HepG2 (cell line): ENCODE data around the gene TTLL10. TPM values are rescaled to one million over a fixed set of nuclear protein-coding genes. Genes with fewer than 3 reads are reported as not detected.

Source experiments
- ADNP ChIP-seq: sonication (generic); formaldehyde crosslinking; IDR thresholded peaks from 2 replicates; pipeline ENCODE4 v1.4.0; 2020; ENCODE audit warnings: missing genetic modification reagents
- AFF4 ChIP-seq: sonication (generic); formaldehyde crosslinking; IDR thresholded peaks from 2 replicates; pipeline ENCODE4 v1.4.0; 2020; ENCODE audit warnings: missing genetic modification reagents
- HNRNPH1 ChIP-seq: fragments of 200-400 bp; formaldehyde crosslinking; optimal IDR thresholded peaks from 2 replicates; pipeline ENCODE3; 2017; ENCODE audit warnings: mild to moderate bottlenecking, low read depth, low read length
- MAZ ChIP-seq, 2 experiments: sonication (generic) in 1 of 2; formaldehyde crosslinking in 1 of 2; IDR thresholded peaks; 2 replicates each; pipeline versions ENCODE4 v1.5.0 to v1.6.1; 2012 to 2020; ENCODE audit warnings: low read depth in 2 of 2, mild to moderate bottlenecking in 2 of 2, borderline replicate concordance in 1 of 2, improper control_type of control experiment in 1 of 2, low read length in 1 of 2, missing genetic modification reagents in 1 of 2, moderate library complexity in 1 of 2
- NCOA2 ChIP-seq: sonication (generic); formaldehyde crosslinking; IDR thresholded peaks from 2 replicates; pipeline ENCODE4 v1.8.0; 2022; ENCODE audit warnings: inconsistent platforms
- NFIC ChIP-seq: IDR thresholded peaks from 2 replicates; pipeline ENCODE4 v1.6.1; 2012; ENCODE audit warnings: mild to moderate bottlenecking, low read length, inconsistent platforms
- RBAK ChIP-seq: sonication (generic); formaldehyde crosslinking; IDR thresholded peaks from 2 replicates; pipeline ENCODE4 v1.5.1; 2020; ENCODE audit warnings: mild to moderate bottlenecking, missing genetic modification reagents
- SP140L ChIP-seq: sonication (generic); formaldehyde crosslinking; IDR thresholded peaks from 2 replicates; pipeline ENCODE4 v1.4.0; 2020; ENCODE audit warnings: missing genetic modification reagents, borderline replicate concordance
- ZC3H13 ChIP-seq: sonication (generic); formaldehyde crosslinking; IDR thresholded peaks from 2 replicates; pipeline ENCODE4 v1.8.1; 2023; ENCODE audit warnings: mild to moderate bottlenecking, missing genetic modification reagents, moderate library complexity
- ZGPAT ChIP-seq: IDR thresholded peaks from 2 replicates; pipeline ENCODE4 v1.6.1; 2016; ENCODE audit warnings: mild to moderate bottlenecking
- ZNF256 ChIP-seq: sonication (generic); formaldehyde crosslinking; conservative IDR thresholded peaks from 2 replicates; pipeline ENCODE4 v1.4.0; 2020; ENCODE audit warnings: missing genetic modification reagents
- ZNF34 ChIP-seq: sonication (generic); formaldehyde crosslinking; IDR thresholded peaks from 2 replicates; pipeline ENCODE4 v1.4.0; 2020; ENCODE audit warnings: mild to moderate bottlenecking, missing genetic modification reagents, borderline replicate concordance
- ZNF558 ChIP-seq: sonication (generic); formaldehyde crosslinking; IDR thresholded peaks from 2 replicates; pipeline ENCODE4 v1.9.0; 2022; ENCODE audit warnings: mild to moderate bottlenecking, missing genetic modification reagents, borderline replicate concordance
- ZNF740 ChIP-seq: sonication (generic); formaldehyde crosslinking; IDR thresholded peaks from 2 replicates; pipeline ENCODE4 v1.4.0; 2020; ENCODE audit warnings: missing genetic modification reagents
- ZNF878 ChIP-seq: sonication (generic); formaldehyde crosslinking; IDR thresholded peaks from 2 replicates; pipeline ENCODE4 v1.8.1; 2023; ENCODE audit warnings: mild to moderate bottlenecking, missing genetic modification reagents, moderate library complexity
- polyA plus RNA-seq, 8 experiments: library from polyadenylated mRNA; depleted of rRNA in 3 of 8; stranded (reverse) in 7 of 8; unstranded in 1 of 8; fragments of >200 nt; fragmentation: Illumina TruSeq in 4 of 8; extraction: Trizol in 4 of 8; gene quantifications; 2 replicates each; pipeline versions ENCODE4 v1.2.1 to v1.2.3, GENCODE V29; 2011 to 2016; ENCODE audit warnings: low read depth in 4 of 8, missing spikeins in 1 of 8, mixed read lengths in 1 of 8; ENCODE audit not compliant: insufficient read depth in 1 of 8
- total RNA-seq, 5 experiments: library from RNA; depleted of rRNA; stranded (reverse); fragments of >200 nt; fragmentation: Illumina TruSeq; extraction: Trizol; gene quantifications; 2 replicates each; pipeline ENCODE4 v1.2.3, GENCODE V29; 2016; ENCODE audit warnings: low read depth in 1 of 5
- TF ChIP-seq, protein P1 (sequence below): sonication (generic); formaldehyde crosslinking; IDR thresholded peaks from 2 replicates; pipeline ENCODE4 v1.5.1; 2020; ENCODE audit warnings: mild to moderate bottlenecking, missing genetic modification reagents, borderline replicate concordance

TTLL10 gene
- total and polyA plus RNA-seq, 2 of the 13 experiments (the other 11 are each of a cell fraction or from before 2014, with no cell fraction given), result not detected

GRCh38 chr1:1168451-1169411 lies 4.9 kb upstream of the TTLL10 start (continued):
- TF ChIP-seq, protein P1, sequence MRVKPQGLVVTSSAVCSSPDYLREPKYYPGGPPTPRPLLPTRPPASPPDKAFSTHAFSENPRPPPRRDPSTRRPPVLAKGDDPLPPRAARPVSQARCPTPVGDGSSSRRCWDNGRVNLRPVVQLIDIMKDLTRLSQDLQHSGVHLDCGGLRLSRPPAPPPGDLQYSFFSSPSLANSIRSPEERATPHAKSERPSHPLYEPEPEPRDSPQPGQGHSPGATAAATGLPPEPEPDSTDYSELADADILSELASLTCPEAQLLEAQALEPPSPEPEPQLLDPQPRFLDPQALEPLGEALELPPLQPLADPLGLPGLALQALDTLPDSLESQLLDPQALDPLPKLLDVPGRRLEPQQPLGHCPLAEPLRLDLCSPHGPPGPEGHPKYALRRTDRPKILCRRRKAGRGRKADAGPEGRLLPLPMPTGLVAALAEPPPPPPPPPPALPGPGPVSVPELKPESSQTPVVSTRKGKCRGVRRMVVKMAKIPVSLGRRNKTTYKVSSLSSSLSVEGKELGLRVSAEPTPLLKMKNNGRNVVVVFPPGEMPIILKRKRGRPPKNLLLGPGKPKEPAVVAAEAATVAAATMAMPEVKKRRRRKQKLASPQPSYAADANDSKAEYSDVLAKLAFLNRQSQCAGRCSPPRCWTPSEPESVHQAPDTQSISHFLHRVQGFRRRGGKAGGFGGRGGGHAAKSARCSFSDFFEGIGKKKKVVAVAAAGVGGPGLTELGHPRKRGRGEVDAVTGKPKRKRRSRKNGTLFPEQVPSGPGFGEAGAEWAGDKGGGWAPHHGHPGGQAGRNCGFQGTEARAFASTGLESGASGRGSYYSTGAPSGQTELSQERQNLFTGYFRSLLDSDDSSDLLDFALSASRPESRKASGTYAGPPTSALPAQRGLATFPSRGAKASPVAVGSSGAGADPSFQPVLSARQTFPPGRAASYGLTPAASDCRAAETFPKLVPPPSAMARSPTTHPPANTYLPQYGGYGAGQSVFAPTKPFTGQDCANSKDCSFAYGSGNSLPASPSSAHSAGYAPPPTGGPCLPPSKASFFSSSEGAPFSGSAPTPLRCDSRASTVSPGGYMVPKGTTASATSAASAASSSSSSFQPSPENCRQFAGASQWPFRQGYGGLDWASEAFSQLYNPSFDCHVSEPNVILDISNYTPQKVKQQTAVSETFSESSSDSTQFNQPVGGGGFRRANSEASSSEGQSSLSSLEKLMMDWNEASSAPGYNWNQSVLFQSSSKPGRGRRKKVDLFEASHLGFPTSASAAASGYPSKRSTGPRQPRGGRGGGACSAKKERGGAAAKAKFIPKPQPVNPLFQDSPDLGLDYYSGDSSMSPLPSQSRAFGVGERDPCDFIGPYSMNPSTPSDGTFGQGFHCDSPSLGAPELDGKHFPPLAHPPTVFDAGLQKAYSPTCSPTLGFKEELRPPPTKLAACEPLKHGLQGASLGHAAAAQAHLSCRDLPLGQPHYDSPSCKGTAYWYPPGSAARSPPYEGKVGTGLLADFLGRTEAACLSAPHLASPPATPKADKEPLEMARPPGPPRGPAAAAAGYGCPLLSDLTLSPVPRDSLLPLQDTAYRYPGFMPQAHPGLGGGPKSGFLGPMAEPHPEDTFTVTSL (CRISPR knock-in tag), result no peak
- TF ChIP-seq ZC3H13, result 0 out of 2 replicates have a peak, but pooled peaks have one; percentile 44
- TF ChIP-seq NFIC, result no peak
- no peak for TF ChIP-seq ZGPAT (CRISPR knock-in tag)
- TF ChIP-seq ADNP (CRISPR knock-in tag), result no peak
- no peak for TF ChIP-seq ZNF558 (CRISPR knock-in tag)
- peak; percentile 65; the same call in 1 of the 2 replicates for TF ChIP-seq MAZ (IDR thresholded peaks at IDR 0.05; ENCODE audit: borderline replicate concordance, low read depth, low read length)
- TF ChIP-seq MAZ (CRISPR knock-in tag; IDR thresholded peaks at IDR 0.05; ENCODE audit: low read depth), result 0 out of 2 replicates have a peak, but pooled peaks have one; percentile 38
- TF ChIP-seq ZNF256 (CRISPR knock-in tag), result no peak
- TF ChIP-seq SP140L (CRISPR knock-in tag), result no peak
- no peak for TF ChIP-seq ZNF878 (CRISPR knock-in tag)
- TF ChIP-seq HNRNPH1, result no peak
- peak; percentile 98 for TF ChIP-seq ZNF740 (CRISPR knock-in tag)
- no peak for TF ChIP-seq AFF4 (CRISPR knock-in tag)
- TF ChIP-seq RBAK (CRISPR knock-in tag), result no peak
- TF ChIP-seq ZNF34, result no peak
- TF ChIP-seq NCOA2 (CRISPR knock-in tag), result no peak
